Superior temporal gyrus (tissue), 1 donor: ENCODE results near the gene RCAN3.

Experiments
- DNase-seq: peaks from one replicate; pipeline ENCODE4 v3.0.0-alpha.2; 2016; ENCODE audit errors: extremely low spot score

The RCAN3 gene

GRCh38 chr1:24551290-24551959 is 48.8 kb downstream of the RCAN3 start:
- no peak for DNase-seq

- no peak for DNase-seq
Measured at GRCh38 chr1:24551960-24552571, 49.4 kb downstream of the RCAN3 start.

- DNase-seq, result no peak
Measured at GRCh38 chr1:24553931-24554330, 51.3 kb downstream of the RCAN3 start.

- no peak for DNase-seq
Measured at GRCh38 chr1:24554714-24555113, 52.1 kb downstream of the RCAN3 start.

GRCh38 chr1:24555591-24556413 is 53.2 kb downstream of the RCAN3 start, which contains the start of gene NCMAP:
Gene NCMAP (plus strand): TSS chr1:24556087. CDS start chr1:24595431, 39,344 bp downstream.
- no peak for DNase-seq

GRCh38 chr1:24556414-24556795 is 53.8 kb downstream of the RCAN3 start:
- no peak for DNase-seq

GRCh38 chr1:24557220-24557619 is 54.6 kb downstream of the RCAN3 start:
- DNase-seq, result no peak

- no peak for DNase-seq
Measured at GRCh38 chr1:24557711-24558131, 55.1 kb downstream of the RCAN3 start.

- no peak for DNase-seq
Measured at GRCh38 chr1:24558455-24558854, 55.8 kb downstream of the RCAN3 start.

GRCh38 chr1:24558902-24559791 is 56.5 kb downstream of the RCAN3 start:
- peak; percentile 78 for DNase-seq

GRCh38 chr1:24560361-24560760 is 57.7 kb downstream of the RCAN3 start:
- DNase-seq, result no peak

GRCh38 chr1:24562625-24563024 is 60.0 kb downstream of the RCAN3 start:
- DNase-seq, result no peak

- no peak for DNase-seq
Measured at GRCh38 chr1:24564695-24565094, 62.1 kb downstream of the RCAN3 start.

GRCh38 chr1:24566236-24566867 is 63.7 kb downstream of the RCAN3 start:
- no peak for DNase-seq

- DNase-seq, result no peak
Measured at GRCh38 chr1:24567792-24568388, 65.3 kb downstream of the RCAN3 start.

- no peak for DNase-seq
Measured at GRCh38 chr1:24568475-24568874, 65.8 kb downstream of the RCAN3 start.

- DNase-seq, result no peak
Measured at GRCh38 chr1:24570265-24571125, 67.9 kb downstream of the RCAN3 start.

- DNase-seq, result no peak
Measured at GRCh38 chr1:24572301-24572700, 69.7 kb downstream of the RCAN3 start.

GRCh38 chr1:24575905-24576587 is 73.4 kb downstream of the RCAN3 start:
- DNase-seq, result peak; percentile 27
